IPS-18c (cell line): ENCODE data around the gene PGAM4.
"Not testable (repeated sequence)": the region's sequence is repeated elsewhere in the genome, so short reads cannot be mapped to it uniquely, and the experiment has no call there.

Experiments used
- H3K4me3 ChIP-seq: 2 replicates; pipeline ENCODE4 v1.7.0; 2013; ENCODE audit warnings: low read depth, mild to moderate bottlenecking, low read length, moderate library complexity; ENCODE audit not compliant: insufficient read depth
- H3K9me3 ChIP-seq: one replicate; pipeline ENCODE4 v1.6.1; 2013; ENCODE audit warnings: mild to moderate bottlenecking, low read length, moderate library complexity; ENCODE audit not compliant: control insufficient read depth, insufficient read depth

Gene PGAM4

DNA sequence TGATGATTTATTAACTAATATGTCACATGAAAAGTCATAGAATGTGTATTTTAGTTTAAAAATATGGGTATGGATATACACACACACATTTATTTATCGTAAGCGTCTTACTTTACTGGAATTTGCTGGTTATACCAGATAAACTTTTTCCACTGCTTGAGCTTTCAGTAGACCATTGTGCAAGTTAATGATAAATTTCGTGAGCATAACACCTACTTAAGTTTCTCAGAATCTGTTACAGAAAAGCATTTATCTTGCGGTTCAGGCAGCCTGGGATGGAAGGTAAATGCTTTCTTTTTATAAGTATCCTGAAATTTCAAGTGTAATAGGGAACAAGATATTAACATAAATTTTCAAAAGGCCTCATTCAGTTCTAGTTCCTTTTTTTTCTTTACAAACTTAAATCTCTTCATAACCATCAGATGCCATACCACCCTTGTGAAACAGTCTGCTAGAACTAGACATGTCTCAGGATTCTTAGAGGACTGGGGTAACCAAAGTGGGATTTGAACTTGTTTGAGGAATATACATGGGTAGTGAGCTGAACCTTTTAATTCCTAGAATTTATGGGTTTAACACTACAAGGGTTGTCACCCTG, 31.3 kb downstream of the PGAM4 start:
- H3K9me3 ChIP-seq = peaks cover 3% of the 10 kb centered on the region
- no peak overlapping the region for H3K4me3 ChIP-seq

DNA sequence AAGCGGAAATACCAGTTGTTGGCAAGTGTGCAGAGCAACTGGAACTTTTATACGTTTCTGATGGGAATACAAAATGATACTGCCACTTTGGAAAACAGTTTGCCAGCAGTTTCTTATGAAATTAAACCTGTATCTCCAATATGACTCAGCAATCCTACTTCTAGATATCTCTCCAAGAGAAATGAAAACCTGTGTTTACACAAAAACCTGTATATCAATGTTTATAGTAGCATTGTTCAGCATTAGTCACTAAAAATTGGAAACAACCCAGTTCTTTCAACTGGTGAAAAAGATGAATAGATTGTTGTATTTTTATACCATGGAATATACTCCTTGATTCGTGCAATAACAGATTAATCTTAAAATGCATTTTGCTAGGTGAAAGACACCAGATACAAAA, 32.1 kb downstream of the PGAM4 start:
- no peak overlapping the region for H3K4me3 ChIP-seq
- H3K9me3 ChIP-seq = peaks cover 5% of the 10 kb centered on the region

DNA sequence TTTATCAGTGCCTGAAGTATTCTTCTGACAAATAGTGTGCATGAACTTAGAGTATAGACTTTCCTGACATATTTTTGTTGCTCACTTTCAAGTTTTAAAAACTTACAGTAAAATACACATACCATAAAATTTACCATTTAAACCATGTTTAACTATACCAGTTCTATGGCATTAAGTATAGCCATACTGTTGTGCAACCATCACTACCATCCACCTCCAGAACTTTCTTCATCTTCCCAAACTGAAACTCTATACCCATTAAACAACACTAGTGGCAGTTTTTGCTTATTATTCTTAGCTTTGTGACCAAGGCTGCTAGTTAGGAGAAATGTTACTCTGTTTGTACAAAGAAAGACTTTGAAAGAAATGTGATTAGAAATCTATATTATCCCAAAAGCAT, 33.1 kb downstream of the PGAM4 start:
- Histone ChIP-seq H3K9me3 (peaks cover 5% of the 10 kb centered on the region), H3K4me3 (no peak overlapping the region)

DNA sequence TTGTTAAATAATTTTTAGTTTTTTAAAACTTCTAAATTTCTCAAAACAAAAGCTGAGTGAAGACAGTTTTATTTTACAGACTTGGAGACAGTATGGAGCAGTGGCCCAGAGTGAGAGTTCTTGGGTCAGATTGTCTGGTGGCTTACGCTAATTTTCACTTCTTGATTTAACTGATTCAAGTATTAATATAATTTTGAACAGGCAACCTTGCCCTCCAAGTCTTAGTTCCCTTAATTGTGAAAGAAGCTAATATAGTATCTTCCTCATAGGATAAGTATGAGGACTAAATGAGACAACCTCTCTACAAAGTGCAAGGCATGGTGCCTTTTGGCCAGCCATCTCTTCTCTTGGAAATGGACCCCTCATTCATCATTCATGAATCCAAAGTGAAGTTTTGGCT, 33.6 kb downstream of the PGAM4 start:
- Histone ChIP-seq H3K9me3 (peaks cover 5% of the 10 kb centered on the region), H3K4me3 (no peak overlapping the region)

DNA sequence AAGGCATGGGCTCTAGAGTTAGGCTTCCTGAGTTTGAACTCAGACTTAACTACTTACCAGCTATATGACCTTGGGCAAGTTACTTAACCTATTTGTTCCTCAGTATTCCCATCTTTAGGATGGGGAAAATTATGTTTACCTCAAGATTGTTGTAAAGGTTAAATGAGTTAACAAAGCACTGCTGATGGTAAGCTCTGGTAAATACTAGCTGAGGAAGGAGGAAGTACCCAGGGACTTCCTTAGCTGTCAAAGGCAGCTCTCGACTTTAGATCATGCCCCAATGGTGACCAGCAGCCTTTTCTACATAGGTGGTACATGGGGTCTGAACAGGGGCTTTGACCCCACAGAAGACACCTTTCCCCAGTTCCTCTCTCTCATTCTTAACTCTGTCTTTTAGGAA, 38.9 kb downstream of the PGAM4 start:
- Histone ChIP-seq H3K9me3 (peaks cover 5% of the 10 kb centered on the region), H3K4me3 (no peak overlapping the region)

DNA sequence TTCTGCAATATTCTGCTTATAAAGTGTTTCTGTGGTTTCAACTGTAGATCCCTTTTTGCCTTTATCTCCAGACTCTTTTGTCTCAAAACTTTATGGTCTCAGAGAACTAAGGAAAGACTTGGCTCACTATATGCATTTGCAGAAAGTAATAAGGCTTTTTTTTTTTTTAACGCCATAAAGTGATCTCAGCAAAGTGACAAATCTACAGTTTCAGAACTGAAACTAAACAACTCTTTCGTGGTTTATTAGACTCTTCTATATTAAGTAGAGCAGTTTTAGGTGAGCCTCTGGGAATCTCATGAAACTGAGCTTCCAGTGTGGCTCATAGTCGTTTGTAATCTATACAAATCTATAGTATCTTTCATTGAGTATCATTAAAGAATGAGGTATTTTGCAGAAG, 43.7 kb downstream of the PGAM4 start:
- Histone ChIP-seq H3K9me3 (no peaks in the 10 kb centered on the region), H3K4me3 (no peak overlapping the region)

DNA sequence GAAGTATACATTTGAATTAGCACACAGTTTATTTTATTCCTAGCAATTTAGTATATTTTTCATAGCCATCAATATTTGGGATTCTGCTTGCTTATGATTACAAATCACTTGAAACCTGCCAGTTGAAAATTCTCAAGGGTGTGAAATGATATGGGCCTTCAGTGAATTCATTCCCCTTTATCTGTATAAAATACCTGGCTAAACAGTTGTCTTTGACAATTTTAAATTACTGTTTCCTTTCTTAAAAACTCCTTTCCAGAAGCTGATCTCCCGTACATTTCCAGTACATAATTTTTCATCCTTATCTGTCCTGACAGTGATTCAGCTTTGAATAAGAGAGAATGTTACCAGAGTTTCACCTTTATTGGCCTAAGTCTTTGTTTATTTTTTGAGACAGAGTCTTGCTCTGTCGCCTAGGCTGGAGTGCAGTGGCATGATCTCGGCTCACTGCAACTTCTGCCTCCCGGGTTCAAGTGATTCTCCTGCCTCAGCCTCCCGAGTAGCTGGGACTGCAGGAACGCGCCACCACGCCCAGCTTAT, 45.0 kb downstream of the PGAM4 start:
- Histone ChIP-seq H3K4me3 (no peak overlapping the region), H3K9me3 (no peaks in the 10 kb centered on the region)

DNA sequence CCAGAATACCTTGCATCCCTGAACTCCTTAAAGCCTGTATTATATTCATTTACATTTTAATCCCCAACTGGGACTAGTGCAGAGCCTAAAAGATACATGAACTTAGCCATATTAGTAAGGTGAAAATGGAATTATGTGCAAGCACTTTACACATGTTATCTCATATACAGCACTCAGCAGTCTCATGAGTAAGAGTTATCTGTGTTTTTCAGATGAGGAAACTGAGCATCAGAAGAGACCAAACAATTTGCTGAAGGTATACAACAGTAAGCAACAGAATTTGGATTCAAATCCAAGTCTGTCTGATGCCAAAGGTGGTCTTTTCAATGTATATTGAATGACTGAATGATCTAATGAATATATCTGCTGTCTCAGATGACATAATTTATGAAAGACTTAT, 46.7 kb downstream of the PGAM4 start:
- no peaks in the 10 kb centered on the region for H3K9me3 ChIP-seq

DNA sequence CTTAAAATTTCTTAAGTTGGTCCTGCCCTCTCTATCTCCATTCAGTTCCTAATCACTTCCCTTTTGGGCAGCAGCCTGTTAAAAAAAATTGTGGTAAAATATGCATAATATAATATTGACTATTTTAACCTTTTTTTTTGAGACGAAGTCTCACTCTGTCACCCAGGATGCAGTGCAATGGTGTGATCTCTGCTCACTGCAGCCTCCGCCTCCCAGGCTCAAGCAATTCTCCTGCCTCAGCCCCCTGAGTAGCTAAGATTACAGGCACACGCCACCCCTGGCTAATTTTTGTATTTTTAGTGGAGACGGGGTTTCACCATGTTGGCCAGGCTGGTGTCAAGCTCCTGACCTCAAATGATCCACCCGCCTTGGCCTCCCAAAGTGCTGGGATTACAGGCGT, 50.1 kb downstream of the PGAM4 start:
- H3K9me3 ChIP-seq, H3K4me3 ChIP-seq: not testable (repeated sequence)

More for the DNA sequence above, 46.7 kb downstream of the PGAM4 start:
- H3K4me3 ChIP-seq = no peak overlapping the region

DNA sequence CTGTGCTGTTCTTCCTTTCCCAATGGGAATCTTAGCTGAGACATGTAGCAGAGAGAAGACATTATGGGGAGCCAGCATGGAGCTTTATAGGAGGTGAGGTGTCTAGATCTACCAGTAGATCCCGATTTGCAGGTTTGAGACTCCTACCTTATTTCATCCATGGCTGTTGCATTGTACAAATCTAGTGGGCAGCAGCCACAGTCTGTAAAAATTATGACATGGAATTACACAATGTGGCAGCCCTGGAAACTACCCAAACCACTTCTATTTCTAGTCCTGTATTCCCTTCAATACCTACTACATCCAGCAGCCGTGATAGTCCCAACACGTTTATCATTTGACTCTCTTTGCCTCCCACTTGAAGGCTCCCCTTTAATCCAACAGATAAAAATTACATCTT, 50.9 kb downstream of the PGAM4 start:
- no peaks in the 10 kb centered on the region for H3K9me3 ChIP-seq

More for the DNA sequence above, 50.9 kb downstream of the PGAM4 start:
- H3K4me3 ChIP-seq = no peak overlapping the region
